AG20443 (cell line): ENCODE data around the gene RRN3.
"Not testable (repeated sequence)": the region's sequence is repeated elsewhere in the genome, so short reads cannot be mapped to it uniquely, and the experiment has no call there.

ENCODE experiments used
- DNase-seq: peaks from one replicate; pipeline ENCODE4 v3.0.0; 2012; ENCODE audit warnings: low spot score, mixed read lengths

RRN3 gene

GRCh38 chr16:15027503-15028344 lies 66.3 kb downstream of the RRN3 start:
- not testable (repeated sequence) for DNase-seq

DNA sequence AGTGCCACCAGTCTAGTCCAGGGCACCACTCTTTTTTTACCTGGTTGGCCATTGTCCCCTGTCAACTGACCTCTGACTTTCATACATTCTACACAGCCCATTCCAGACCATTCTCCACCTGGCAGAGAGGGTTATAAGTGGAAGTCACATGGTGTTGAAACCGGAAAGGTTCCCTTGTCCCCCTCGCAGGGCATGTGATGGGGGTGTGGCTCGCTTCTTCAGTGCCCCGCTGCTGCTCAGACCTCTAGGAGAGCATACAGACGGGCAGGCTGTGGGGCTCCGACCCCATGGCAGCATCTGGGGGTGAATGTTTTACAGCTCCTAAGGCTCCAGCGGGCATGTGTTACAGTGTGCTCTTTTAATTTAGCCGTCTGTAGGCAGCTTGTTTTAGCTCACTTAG lies 67.0 kb downstream of the RRN3 start:
- DNase-seq = not testable (repeated sequence)

DNA sequence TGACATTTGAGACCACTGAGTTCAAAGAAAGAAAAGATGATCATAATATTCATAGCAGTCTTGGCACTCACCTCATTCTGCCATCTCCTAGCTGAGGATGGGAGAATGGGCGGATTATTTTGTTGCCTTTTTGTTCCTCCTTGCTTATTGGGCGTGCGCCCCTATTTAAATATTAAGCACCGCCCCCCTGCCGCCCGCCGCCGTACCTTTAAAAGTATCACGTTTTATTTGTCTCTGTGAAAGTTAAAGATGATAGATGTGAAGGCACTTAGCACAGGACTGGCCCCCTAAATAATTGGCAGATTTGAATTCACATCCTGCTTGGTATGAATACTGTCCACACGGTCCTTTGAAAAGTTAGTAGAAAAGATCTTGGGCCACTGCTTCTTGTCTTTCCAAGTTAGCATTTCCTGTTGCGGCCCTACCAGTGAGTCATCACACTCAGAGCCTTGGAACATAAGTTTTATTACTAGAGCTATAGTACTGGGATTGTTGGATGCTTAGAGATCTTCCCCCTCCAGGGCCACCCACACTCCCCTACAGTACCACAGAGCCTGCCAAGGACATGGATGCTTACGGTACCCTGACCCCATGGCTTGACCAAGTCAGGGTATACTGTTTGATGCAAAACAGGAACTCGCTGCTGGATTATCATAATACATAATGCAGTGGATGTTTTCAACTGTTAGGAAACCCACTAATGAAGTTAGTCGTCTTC lies 68.7 kb downstream of the RRN3 start:
- DNase-seq = peak; percentile 20

DNA sequence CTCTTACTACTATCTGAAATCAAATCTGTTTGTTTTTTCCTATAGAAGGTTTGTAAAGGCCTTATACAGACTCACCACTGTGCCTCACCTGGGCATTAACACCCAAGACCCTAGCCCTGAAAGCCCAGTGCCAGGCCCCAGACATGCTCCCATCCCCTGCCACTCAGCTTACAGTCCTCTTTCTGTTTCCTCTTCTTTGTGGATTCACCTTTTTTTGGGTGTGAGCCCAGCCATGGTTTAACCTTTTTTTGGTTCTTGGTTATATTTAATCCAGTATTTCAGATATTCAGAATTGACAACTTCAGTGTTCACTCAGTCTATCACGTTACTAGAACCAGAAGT lies 69.2 kb downstream of the RRN3 start:
- not testable (repeated sequence) for DNase-seq

DNA sequence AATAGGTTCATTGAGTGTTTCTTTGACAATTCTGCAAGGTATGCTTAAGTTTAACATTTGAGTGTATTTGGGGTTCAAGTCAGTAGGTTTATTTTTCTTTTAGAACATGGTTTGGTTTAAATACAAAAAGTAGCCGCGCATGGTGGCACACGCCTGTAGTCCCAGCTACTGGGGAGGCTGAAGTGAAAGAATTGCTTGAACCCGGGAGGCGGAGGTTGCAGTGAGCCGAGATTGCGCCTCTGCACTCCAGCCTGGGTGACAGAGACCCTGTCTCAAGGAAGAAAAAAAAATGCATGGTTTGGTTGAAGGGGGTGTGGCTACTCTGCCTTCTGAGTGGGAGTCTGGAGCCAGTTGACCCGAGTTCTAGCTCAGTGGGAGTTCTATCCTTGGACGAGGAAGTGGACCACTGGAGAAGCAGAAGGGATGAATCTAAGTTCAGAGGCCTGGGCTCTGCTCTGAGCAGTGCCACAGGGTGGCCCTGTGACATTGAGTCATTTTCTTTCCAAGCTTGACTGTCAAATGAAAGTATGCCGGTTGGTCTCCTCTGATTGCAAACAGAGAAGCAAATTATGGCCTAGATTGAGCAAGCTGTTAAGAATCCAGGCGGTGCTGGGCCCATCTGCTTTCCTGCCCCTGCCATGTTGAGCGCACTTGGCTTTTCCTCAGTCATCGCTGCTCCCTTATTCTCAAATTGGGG lies 70.5 kb downstream of the RRN3 start:
- peak; percentile 22 for DNase-seq

DNA sequence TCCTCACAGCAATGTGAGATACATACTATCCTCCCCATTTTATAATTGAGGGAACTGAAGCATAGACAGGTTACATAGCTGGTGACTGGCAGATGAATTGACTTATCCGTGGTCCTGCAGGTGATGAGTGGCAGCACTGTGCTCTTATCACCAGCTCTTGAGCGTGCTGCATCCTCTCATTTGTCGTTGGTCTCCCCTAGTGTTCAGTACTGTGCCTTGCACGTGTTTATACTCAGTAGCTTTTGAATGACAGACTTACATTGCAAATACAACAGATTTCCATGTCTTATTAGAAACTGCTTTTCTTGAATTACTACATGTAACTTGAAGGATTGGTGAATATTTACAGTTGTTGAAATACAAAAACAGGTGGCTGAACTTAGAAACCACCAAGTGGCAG lies 71.9 kb downstream of the RRN3 start:
- not testable (repeated sequence) for DNase-seq

GRCh38 chr16:15021429-15021828 lies 72.6 kb downstream of the RRN3 start:
- peak; percentile 22 for DNase-seq

DNA sequence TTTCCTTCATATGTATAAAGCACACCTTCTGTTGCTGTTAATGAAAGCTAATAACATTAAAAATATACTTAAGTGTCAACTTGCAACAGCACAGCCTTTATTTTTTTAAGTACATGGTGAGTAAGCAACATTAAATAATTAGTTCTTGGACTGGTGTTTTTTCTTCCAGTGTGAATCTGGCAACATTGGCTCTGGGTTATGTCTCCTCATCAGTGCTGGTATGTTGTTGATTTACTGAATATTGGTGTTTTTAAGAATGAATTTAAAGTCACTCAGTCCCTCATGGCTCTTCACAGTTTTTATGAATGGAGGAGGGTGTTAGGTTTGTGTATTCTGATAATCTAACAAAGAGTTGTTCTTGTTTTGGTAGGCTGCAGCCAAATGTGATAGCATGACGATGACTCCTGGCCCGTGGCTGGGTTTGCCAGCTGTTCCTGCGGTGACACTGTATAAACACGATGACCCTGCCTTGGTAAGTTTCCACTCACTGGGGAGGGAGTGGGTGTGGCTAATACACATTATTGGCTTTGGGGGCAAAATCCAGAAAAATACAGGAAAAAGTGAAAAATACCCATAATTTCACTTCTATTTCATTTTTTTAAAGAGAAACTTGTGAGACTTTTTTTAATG lies 77.0 kb downstream of the RRN3 start:
- DNase-seq = not testable (repeated sequence)

DNA sequence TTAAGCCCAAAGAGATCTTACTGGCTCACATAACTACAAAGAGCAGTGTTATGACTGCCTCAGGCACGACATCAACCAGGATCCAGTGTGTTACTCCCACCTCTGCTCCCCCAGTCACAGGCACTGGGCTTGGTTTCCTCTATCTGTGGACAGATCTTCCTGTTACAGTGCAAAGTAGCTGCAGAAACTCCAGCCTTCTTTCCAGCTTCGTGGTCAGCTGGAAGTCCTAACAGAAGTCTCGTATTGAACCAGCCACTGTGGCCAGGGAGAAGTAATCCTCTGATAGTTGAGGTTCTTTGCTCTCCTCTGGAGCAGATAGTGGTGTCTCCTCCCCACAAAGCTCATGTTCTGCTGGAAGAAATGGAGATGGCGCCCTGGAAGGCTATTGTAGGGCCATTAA lies 77.7 kb downstream of the RRN3 start:
- DNase-seq = not testable (repeated sequence)

DNA sequence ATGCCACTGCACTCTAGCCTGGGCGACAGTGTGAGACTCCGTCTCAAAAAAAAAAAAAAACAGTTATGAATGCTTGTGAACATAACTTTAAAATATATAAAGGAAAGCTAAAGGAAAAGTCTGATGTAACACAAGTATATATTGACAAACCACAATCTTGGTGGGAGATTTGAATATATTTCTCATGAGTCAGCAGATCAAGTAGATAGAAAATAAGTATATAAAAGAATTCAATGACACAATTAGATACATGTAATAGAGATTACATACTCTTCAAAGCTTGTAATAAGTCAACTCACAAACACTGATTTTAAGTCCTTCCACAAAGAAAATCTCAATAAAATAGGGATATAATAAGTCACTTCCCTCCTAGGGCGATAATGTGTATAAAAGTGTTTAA lies 78.4 kb downstream of the RRN3 start:
- not testable (repeated sequence) for DNase-seq

DNA sequence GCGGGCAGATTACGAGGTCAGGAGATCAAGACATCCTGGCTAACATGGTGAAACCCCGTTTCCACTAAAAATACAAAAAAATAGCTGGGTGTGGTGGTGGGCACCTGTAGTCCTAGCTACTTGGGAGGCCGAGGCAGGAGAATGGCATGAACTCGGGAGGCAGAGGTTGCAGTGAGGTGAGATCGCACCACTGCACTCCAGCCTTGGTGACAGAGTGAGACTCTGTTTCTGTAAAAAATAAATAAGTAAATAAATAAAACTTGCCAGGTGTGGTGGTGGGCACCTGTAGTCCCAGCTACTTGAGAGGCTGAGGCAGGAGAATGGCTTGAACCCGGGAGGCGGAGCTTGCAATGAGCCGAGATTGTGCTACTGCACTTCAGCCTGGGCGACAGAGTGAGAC lies 81.1 kb downstream of the RRN3 start:
- not testable (repeated sequence) for DNase-seq
